UCSD-AML1 (cell line): Measurements from ENCODE around the gene CLIP3.
"Not testable (repeated sequence)": the region's sequence is repeated elsewhere in the genome, so short reads cannot be mapped to it uniquely, and the experiment has no call there.

Experiments
- DNase-seq: peaks from one replicate; lab custom pipeline; 2025; ENCODE audit not compliant: unreplicated experiment; lab: John Stamatoyannopoulos, UW

Gene CLIP3

DNA sequence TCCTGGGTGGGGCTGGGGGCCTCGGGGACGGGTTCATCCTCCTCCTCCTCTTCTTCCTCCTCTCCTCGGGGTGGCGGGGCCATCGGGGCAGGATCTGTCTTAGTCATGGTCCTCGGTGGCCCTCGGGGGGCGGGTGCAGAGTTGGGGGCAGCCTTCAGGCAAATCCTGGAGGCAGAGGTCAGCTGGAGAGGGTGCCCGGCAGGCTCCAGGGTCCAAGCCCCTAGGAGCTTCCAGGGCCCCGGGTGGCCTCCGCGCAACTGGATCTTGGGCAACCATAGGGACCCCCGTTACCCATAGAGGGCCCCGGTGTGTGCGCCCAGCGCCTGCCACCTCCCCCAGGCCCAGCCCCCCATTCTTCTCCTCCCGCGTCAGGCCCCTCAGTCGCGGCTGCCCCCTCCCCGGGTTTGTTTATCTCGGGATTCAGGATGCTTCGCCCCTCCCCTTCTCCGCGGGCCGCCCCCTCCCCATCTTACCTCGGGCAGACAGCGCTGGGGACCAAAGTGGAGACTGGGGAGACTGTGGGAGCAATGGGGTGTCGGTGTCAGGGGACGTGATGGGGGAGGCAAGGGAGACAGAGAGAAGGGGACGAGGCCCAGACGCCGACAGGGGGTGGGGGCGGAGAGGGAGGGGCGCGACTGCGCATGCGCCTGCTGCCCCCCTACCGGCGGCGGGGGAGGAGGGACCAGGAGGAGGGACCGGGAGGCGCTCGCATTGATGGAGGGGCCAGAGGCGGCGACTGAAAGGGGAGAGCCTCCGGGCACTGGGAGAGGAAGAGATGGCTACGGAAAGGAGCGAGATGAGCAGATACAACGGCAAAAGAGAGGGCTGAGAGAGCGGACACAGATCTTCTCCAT lies at the start of gene CLIP3:
TSS of gene CLIP3 (minus strand) at position 623 of the 854 bp plus-strand sequence. CDS start at position 107, 516 bp downstream.
- no peak for DNase-seq

DNA sequence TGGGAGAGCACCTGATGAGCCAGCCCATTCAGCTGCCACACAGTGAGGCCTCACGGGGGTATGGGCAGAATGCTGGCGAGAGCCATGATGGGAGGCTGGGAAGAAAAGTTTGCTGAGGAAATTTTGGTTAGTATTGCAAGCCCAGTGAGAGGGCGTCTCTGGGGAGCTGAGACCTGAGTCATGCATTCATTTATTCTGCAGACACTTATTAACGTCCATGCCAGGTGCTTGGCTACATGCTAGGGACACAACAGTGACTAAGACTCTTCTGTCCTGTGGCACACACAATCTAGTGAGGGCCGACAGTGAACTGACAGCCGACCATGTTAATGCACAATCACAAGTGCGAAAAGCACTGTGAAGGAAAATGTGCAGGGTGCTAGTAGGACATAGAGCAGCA lies 49.2 kb upstream of the CLIP3 start:
- no peak for DNase-seq

DNA sequence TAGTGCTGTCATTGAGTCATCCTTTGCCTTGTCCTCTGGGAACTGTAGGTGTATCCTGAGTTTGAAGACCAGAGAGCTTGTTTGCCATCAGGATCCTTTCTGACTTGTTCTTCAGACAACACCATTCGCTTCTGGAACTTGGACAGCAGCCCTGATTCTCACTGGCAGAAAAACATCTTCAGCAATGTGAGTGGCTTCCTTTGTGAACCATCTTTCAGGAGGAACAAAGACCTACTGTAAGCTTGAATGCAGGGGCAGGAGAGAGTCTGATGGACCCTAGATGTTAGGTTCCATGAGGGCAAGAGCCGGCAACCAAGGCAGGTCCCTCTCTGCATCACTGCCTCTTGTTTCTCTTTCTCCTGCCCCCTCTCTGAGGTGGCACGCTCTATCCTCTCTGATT lies 48.7 kb upstream of the CLIP3 start:
- DNase-seq = no peak

DNA sequence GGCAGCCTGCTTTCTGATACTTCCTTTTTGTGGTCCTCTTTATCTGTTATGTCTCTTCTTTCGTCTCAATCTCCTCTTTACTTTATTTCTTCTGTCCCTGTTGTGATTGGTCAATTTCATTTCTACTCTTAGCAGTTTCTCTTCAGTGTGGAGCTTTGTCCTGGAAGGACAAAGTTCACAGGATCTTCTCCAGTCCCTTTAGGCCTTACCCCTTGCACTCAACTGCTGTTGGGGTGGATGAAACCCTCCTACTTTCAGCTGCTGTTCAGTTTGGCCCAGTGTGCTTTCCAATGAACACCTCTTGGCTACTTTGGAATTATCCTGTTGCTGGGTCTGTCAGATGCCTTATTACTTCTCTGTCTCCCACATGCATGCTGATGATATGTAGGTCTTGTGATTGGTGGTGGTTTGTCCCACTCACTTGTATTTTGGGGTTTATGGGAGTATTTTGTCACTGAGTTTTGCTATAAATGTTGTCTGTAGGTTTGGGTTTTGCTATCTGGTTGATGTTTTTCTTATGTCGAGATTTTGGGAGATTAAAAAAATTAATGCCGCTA lies 46.8 kb upstream of the CLIP3 start:
- DNase-seq = no peak

GRCh38 chr19:36073121-36073876 lies 40.6 kb upstream of the CLIP3 start:
- no peak for DNase-seq

GRCh38 chr19:36072081-36072480 lies 39.4 kb upstream of the CLIP3 start:
- DNase-seq = no peak

DNA sequence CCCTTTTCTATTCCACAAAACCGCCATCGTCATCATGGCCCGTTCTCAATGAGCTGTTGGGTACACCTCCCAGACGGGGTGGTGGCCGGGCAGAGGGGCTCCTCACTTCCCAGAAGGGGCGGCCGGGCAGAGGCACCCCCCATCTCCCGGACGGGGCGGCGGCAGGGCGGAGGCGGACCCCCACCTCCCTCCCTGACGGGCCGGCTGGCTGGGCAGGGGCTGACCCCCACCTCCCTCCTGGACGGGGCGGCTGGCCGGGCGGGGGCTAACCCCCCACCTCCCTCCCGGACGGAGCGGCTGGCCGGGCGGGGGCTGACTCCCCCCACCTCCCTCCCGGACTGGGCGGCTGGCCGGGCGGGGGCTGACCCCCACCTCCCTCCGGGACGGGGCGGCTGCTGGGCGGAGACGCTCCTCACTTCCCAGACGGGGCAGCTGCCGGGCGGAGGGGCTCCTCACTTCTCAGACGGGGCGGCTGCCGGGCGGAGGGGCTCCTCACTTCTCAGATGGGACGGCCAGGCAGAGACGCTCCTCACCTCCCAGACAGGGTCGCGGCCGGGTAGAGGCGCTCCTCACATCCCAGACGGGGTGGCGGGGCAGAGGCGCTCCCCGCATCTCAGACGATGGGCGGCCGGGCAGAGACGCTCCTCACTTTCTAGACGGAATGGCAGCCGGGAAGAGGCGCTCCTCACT lies 36.3 kb upstream of the CLIP3 start:
- DNase-seq = not testable (repeated sequence)

GRCh38 chr19:36067681-36068080 lies 35.0 kb upstream of the CLIP3 start:
- no peak for DNase-seq

DNA sequence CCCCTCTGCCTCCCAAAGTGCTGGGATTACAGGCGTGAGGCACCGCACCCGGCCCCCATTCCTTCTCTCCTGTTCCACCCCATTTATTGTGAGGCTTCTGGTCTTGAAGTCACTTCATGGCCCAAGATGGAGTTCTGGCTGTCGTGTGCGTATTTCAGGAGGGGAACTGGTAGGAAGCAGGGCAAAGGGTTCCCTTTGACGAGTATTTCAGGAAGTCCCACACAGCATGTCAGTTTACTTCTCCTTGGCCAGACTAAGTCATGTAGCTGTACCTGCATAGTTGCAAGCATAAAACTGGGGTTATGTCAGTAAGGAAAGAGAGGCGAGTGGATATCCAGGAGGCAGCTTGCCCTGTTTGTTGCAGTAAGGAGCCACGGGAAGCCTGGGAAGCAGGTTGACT lies 32.2 kb upstream of the CLIP3 start:
- DNase-seq = no peak

GRCh38 chr19:36061367-36061766 lies 28.7 kb upstream of the CLIP3 start:
- DNase-seq = no peak

GRCh38 chr19:36060430-36060829 lies 27.8 kb upstream of the CLIP3 start:
- peak; percentile 50 for DNase-seq

- no peak for DNase-seq
These were observed 26.7 kb upstream of the CLIP3 start for GRCh38 chr19:36059180-36059910.

DNA sequence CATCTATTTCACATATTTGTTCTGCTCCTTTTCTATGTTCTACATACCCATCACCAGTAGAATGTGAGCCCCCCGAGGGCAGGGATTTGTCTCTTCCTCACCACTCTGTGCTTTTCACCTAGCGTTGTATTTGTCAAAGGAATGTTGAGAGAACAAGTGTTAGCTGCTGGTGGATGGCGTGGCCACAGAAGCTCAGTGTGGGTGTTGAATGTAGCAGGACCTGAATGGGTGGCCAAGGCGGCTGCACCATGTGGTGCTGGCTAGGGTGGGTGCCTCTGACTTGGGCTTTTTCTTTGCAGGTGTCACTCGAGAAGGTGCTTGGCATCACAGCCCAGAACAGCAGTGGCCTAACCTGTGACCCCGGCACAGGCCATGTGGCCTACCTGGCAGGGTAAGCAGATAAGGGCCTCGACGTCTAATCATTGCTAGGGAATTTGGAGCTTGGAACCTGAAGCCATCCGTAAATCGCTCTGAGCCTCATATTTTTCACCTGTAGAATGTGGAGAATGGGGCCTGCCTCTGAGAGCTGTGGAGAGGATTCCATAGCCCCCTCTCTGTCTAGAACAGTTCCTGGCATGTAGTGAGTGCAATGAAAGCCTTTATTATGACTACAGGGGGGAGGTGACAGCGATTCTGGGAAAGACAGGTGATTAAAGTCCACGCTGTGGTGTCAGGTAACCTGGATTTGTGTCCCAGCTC lies 26.0 kb upstream of the CLIP3 start:
- no peak for DNase-seq

GRCh38 chr19:36054733-36055686 lies 22.3 kb upstream of the CLIP3 start, which contains the start of gene WDR62:
Gene WDR62, plus strand, starts transcription at chr19:36054897. Its CDS starts 75 bp downstream, at chr19:36054972.
- peak; percentile 98 for DNase-seq

DNA sequence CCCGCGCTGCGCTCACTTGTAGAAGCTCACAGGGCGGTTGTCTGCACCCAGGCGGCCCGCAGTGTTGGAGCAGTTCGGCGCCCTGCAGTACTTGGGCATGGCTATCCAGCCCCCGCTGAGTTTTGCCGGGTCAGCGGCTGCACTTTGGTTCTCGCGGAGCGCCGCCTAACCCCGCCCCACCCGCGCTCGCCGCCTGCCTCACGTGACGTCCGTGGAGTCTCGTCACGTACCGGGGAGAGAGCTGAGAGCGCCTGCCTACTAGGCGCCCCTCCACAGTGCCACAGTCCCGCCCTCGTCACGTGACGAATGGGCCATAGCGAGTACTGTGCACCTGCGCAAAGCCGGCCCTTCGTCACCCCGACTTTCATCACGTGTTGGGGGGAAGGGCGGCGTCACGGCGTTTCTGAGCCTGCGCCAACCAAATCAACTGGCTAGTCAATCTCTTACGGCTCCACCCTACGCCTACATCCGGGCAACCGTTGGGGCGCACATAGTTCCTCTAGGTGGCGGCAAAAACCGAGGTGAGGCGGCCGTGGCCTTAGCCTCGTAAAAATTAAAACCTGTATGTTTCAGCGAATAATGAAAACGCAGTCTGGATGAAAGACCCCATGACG lies 21.6 kb upstream of the CLIP3 start, which contains the start of gene THAP8:
TSS of gene THAP8 (minus strand) at position 167 of the 614 bp plus-strand sequence. CDS start at position 99, 68 bp downstream.
- DNase-seq = peak; percentile 99

DNA sequence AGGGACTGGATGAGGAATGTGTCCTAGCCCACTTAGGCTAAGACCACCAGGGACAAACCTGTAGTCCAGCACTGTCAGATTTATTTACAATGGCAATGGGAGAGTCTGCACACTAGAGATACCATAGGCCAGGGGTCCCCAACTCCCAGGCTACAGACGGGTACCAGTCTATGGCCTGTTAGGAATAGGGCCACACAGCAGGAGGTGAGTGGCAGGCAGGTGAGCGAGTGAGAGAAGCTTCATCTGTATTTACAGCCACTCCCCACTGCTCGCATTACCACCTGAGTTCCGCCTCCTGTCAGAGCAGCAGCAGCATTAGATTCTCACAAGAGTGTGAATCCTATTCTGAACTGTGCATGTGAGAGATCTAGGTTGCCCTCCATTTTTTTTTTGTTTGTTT lies 19.0 kb upstream of the CLIP3 start:
- DNase-seq = no peak

DNA sequence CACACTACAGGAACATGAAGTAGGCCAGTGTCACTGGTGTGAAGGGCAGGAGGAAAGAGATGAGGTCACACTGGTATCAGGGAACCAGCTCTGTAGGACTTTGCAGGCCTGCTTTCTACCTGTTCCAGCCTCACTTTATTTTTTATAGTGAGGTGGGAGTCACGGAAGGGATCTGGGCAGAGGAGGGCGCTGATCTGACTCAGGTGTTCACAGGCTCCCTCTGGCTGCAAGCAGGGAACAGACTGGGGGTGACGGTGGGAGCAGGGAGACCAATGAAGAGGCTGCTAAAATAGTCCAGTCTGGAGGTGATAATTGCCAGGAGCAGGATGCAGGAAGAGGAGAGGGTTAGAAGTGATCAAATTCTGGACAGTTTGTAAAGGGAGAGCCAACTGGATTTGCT lies 18.6 kb upstream of the CLIP3 start:
- DNase-seq = no peak

GRCh38 chr19:36049080-36049698 lies 16.5 kb upstream of the CLIP3 start:
- DNase-seq = no peak
